ENCODE results near the gene FDCSP. TPM values are rescaled to one million over a fixed set of nuclear protein-coding genes. Genes with fewer than 3 reads are reported as not detected.

The FDCSP gene
- not detected in 2 replicates for total RNA-seq
- polyA plus RNA-seq = not detected in 2 replicates
- polyA plus RNA-seq (2011; cell fraction: cytosol; rRNA removed) = not detected in 2 replicates
- polyA plus RNA-seq (2011; cell fraction: nucleus; rRNA removed) = not detected in 2 replicates
- not detected in 2 replicates for polyA plus RNA-seq (2012)
- polyA minus RNA-seq = not detected in 2 replicates
- polyA minus RNA-seq (2011; cell fraction: cytosol; rRNA and poly(A)+ RNA removed) = not detected
- polyA minus RNA-seq (2011; cell fraction: nucleus; rRNA and poly(A)+ RNA removed) = not detected in 2 replicates
- not detected for Bru-seq, nascent RNA
- BruChase-seq, experiment 1, labeled RNA remaining after a 6-hour chase = not detected
- not detected for BruChase-seq, experiment 2, labeled RNA remaining after a 2-hour chase
- long read RNA-seq = 0 reads

DNA sequence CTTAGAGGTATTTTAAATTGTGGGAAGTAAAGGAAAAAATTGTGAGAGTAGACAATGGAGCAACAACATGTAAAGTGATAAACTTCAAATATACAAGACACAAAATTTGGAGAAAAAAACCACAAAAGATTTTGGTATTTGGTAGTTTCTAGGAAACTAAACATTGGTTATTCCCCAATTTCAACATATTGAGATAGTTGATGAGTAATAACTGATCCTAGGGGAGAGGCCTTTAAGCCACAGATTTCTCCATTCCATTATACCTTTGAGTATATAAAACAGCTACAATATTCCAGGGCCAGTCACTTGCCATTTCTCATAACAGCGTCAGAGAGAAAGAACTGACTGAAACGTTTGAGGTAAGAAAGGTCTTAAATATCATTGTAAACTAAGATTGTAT is at the start of gene FDCSP:
FDCSP (plus strand) TSS at position 301 of the 400 bp plus-strand sequence. CDS start 5,071 bp downstream, outside the sequence.
- TF ChIP-seq FOS (IDR thresholded peaks at IDR 0.05; ENCODE audit: borderline replicate concordance, insufficient read depth, low read length) (no peak), JUN (IDR thresholded peaks at IDR 0.05; ENCODE audit: borderline replicate concordance, insufficient read depth, insufficient read length, low read depth) (no peak), EZH2 (IDR thresholded peaks at IDR 0.05; ENCODE audit: borderline replicate concordance, low read depth, low read length, severe bottlenecking) (no peak), MYC (IDR thresholded peaks at IDR 0.05; ENCODE audit: low read depth, low read length) (no peak), GATA2 (IDR thresholded peaks at IDR 0.05; ENCODE audit: insufficient read depth, insufficient read length, low read depth, low read length) (no peak), POLR2AphosphoS5 (IDR thresholded peaks at IDR 0.05; ENCODE audit: insufficient read depth, low read depth, low read length) (no peak), POLR2A (IDR thresholded peaks at IDR 0.05; ENCODE audit: low read depth, low read length) (no peak), CTCF (IDR thresholded peaks at IDR 0.05; ENCODE audit: extremely low read depth in 1 of 2, insufficient read depth in 1 of 2, low read depth in 1 of 2, low read length in 2 of 2) (no peak)
- TF ChIP-seq, protein P1, sequence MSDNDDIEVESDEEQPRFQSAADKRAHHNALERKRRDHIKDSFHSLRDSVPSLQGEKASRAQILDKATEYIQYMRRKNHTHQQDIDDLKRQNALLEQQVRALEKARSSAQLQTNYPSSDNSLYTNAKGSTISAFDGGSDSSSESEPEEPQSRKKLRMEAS (IDR thresholded peaks at IDR 0.05; ENCODE audit: insufficient read depth, insufficient read length) = no peak
- DNase-seq (ENCODE audit: low read depth, low spot score) (no peak), FAIRE-seq (no peak)
- intact Hi-C loops (cut with micrococcal nuclease) = no loop called here
- no peaks in the 10 kb centered on the region for H3K36me3 ChIP-seq (ENCODE audit: control insufficient read depth in 2 of 2, extremely low read depth in 1 of 2, insufficient read depth in 2 of 2, low read length in 2 of 2)
- H3K9me3 ChIP-seq (replicated peaks; ENCODE audit: control insufficient read depth, insufficient read depth, low read length) = no peaks in the 10 kb centered on the region
- H3K9me1 ChIP-seq (replicated peaks; ENCODE audit: control insufficient read depth, extremely low read depth, insufficient read depth, low read length) = no peaks in the 10 kb centered on the region
- no peaks in the 10 kb centered on the region for H3K79me2 ChIP-seq (ENCODE audit: control insufficient read depth, insufficient read depth, low read length)
- H3K27ac ChIP-seq (ENCODE audit: insufficient read depth, low read depth, low read length) = no peak within 1 kb of the TSS
- no TSS peak for BruUV-seq (replicated peaks)
- no peak within 1 kb of the TSS for H3K9ac ChIP-seq (replicated peaks; ENCODE audit: extremely low read depth, insufficient read depth, low read length)
- POLR2A ChIA-PET = interaction anchor here (0.6 kb wide), 1 partner anchor 658 kb away, joined by 3 read pairs; no protein-coding TSS in a partner anchor
- H3K4me2 ChIP-seq (ENCODE audit: insufficient read depth, low read length) = no peak within 1 kb of the TSS
- H3K4me1 ChIP-seq (ENCODE audit: control insufficient read depth, extremely low read depth, insufficient read depth, low read length) = no peaks in the 10 kb centered on the region
- no peak within 1 kb of the TSS for H3K4me3 ChIP-seq (replicated peaks in 1 of 3; ENCODE audit: insufficient read depth in 1 of 3, low read depth in 1 of 3, low read length in 3 of 3)
- CTCF ChIA-PET = no interaction called here
- no peak within 1 kb of the TSS for H2AFZ ChIP-seq (ENCODE audit: low read depth, low read length)
- dilution Hi-C loops (cut with MboI; ENCODE audit: extremely low pct_ligation_motif_present, low sequenced_read_pairs) = no loop called here
- H3K27me3 ChIP-seq (ENCODE audit: control insufficient read depth in 2 of 2, insufficient read depth in 2 of 2, low read length in 2 of 2) = no peaks in the 10 kb centered on the region
- H4K20me1 ChIP-seq (replicated peaks; ENCODE audit: control insufficient read depth, extremely low read depth, insufficient read depth, low read length) = no peaks in the 10 kb centered on the region
